Endothelial cell of umbilical vein (primary cell): Measurements from ENCODE around the gene BACH2. TPM values are rescaled to one million over a fixed set of nuclear protein-coding genes. Genes with fewer than 3 reads are reported as not detected.

Source experiments
- BruUV-seq: library from RNA; stranded (reverse); fragments of 400-500 nt; replicated peaks from 2 replicates; lab custom pipeline; 2021; lab: Mats Ljungman, UMichigan
- CTCF ChIA-PET: fragments of 300-600, 350-600 bp; sonication (Branson Sonifier 250); formaldehyde crosslinking; loops from one replicate; lab custom pipeline; 2021; ENCODE audit warnings: antibody characterized with exemption, inconsistent platforms; lab: Charles Lee
- POLR2A ChIA-PET: fragments of 300-600, 350-600 bp; sonication (Branson Sonifier 250); formaldehyde crosslinking; loops from one replicate; lab custom pipeline; 2021; ENCODE audit warnings: antibody characterized with exemption, inconsistent platforms; lab: Charles Lee
- DNase-seq: peaks from one replicate; pipeline ENCODE4 v3.0.0-alpha.2; 2011; ENCODE audit warnings: low read depth, low spot score
- FAIRE-seq: peaks from 2 replicates; lab custom pipeline; 2011; peaks lifted over from hg19 to GRCh38; lab: Jason Lieb, UNC
- H2AFZ ChIP-seq: 2 replicates; pipeline ENCODE4 v1.6.0; 2012; ENCODE audit warnings: low read depth, low read length, control low read depth, inconsistent platforms
- H3K27ac ChIP-seq: 2 replicates; pipeline ENCODE4 v1.5.1; 2011; ENCODE audit warnings: low read depth, mild to moderate bottlenecking, control low read depth, low read length, moderate library complexity; ENCODE audit not compliant: insufficient read depth
- H3K27me3 ChIP-seq, 2 experiments: 2 replicates each; pipeline versions ENCODE4 v1.6.0 to v1.6.1; 2011; ENCODE audit warnings: low read length in 2 of 2, mixed read lengths in 1 of 2; ENCODE audit not compliant: control insufficient read depth in 2 of 2, insufficient read depth in 2 of 2
- H3K36me3 ChIP-seq, 2 experiments: 2 replicates in 1 of 2; 3 replicates in 1 of 2; pipeline ENCODE4 v1.5.1; 2011; ENCODE audit warnings: low read length in 2 of 2, mild to moderate bottlenecking in 1 of 2, moderate library complexity in 1 of 2; ENCODE audit not compliant: control insufficient read depth in 2 of 2, insufficient read depth in 2 of 2; ENCODE audit errors: extremely low read depth in 1 of 2
- H3K4me1 ChIP-seq: 3 replicates; pipeline ENCODE4 v1.5.1; 2011; ENCODE audit warnings: mild to moderate bottlenecking, low read length; ENCODE audit not compliant: control insufficient read depth, insufficient read depth; ENCODE audit errors: extremely low read depth
- H3K4me2 ChIP-seq: 2 replicates; pipeline ENCODE4 v1.6.1; 2011; ENCODE audit warnings: low read length, control low read depth, mixed read lengths; ENCODE audit not compliant: insufficient read depth
- H3K4me3 ChIP-seq, 3 experiments: fragments of 200-600 bp in 1 of 3; sonication (generic), shearing (Covaris generic) in 1 of 3; replicated peaks in 1 of 3; 2 replicates each; pipeline ENCODE4 v1.5.1; 2011 to 2016; ENCODE audit warnings: control low read depth in 3 of 3, low read length in 3 of 3, mild to moderate bottlenecking in 2 of 3, inconsistent platforms in 1 of 3, low read depth in 1 of 3, moderate library complexity in 1 of 3; ENCODE audit not compliant: insufficient read depth in 1 of 3
- H3K79me2 ChIP-seq: 2 replicates; pipeline ENCODE4 v1.6.0; 2012; ENCODE audit warnings: low read length, inconsistent platforms; ENCODE audit not compliant: control insufficient read depth, insufficient read depth
- H3K9ac ChIP-seq: replicated peaks from 2 replicates; pipeline ENCODE3; 2011; ENCODE audit warnings: low read length, control low read depth; ENCODE audit not compliant: insufficient read depth; ENCODE audit errors: extremely low read depth
- H3K9me1 ChIP-seq: replicated peaks from 3 replicates; pipeline ENCODE4 v1.6.0; 2011; ENCODE audit warnings: mild to moderate bottlenecking, low read length; ENCODE audit not compliant: control insufficient read depth, insufficient read depth; ENCODE audit errors: extremely low read depth
- H3K9me3 ChIP-seq: replicated peaks from 2 replicates; pipeline ENCODE4 v1.5.1; 2012; ENCODE audit warnings: low read length, inconsistent platforms; ENCODE audit not compliant: control insufficient read depth, insufficient read depth
- H4K20me1 ChIP-seq: replicated peaks from 2 replicates; pipeline ENCODE3; 2011; ENCODE audit warnings: mild to moderate bottlenecking, low read length; ENCODE audit not compliant: control insufficient read depth, insufficient read depth; ENCODE audit errors: extremely low read depth
- CTCF ChIP-seq, 2 donors: IDR thresholded peaks; 1 replicate in 1 of 2; 2 replicates in 1 of 2; pipeline ENCODE4 v1.5.1; 2011; ENCODE audit warnings: low read length in 2 of 2, mild to moderate bottlenecking in 2 of 2, moderate library complexity in 2 of 2, control low read depth in 1 of 2, inconsistent platforms in 1 of 2, low read depth in 1 of 2; ENCODE audit not compliant: insufficient read depth in 1 of 2; ENCODE audit errors: extremely low read depth in 1 of 2
- FOS ChIP-seq: IDR thresholded peaks from 2 replicates; pipeline ENCODE4 v1.6.1; 2011; ENCODE audit warnings: mild to moderate bottlenecking, low read length, moderate library complexity, borderline replicate concordance; ENCODE audit not compliant: insufficient read depth
- GATA2 ChIP-seq: IDR thresholded peaks from 2 replicates; pipeline ENCODE4 v1.7.0; 2011; ENCODE audit warnings: low read depth, mild to moderate bottlenecking, moderate library complexity, mixed read lengths, low read length; ENCODE audit not compliant: insufficient read length, insufficient read depth
- JUN ChIP-seq: IDR thresholded peaks from 2 replicates; pipeline ENCODE4 v1.6.1; 2011; ENCODE audit warnings: borderline replicate concordance, low read depth; ENCODE audit not compliant: insufficient read length, insufficient read depth
- MYC ChIP-seq: IDR thresholded peaks from one replicate; pipeline ENCODE4 v1.6.1; 2011; ENCODE audit warnings: mild to moderate bottlenecking, low read depth, low read length
- POLR2AphosphoS5 ChIP-seq: IDR thresholded peaks from 2 replicates; pipeline ENCODE4 v1.6.1; 2012; ENCODE audit warnings: low read depth, mild to moderate bottlenecking, control low read depth, low read length, moderate library complexity; ENCODE audit not compliant: insufficient read depth
- dilution Hi-C: fragments of 300-500 bp; cut with MboI; formaldehyde crosslinking; loops from one replicate; pipeline ENCODE4 v1.15.0; 2019; ENCODE audit warnings: low sequenced_read_pairs; ENCODE audit not compliant: extremely low pct_ligation_motif_present
- intact Hi-C: fragments of 100-400 bp; cut with micrococcal nuclease; formaldehyde crosslinking; loops from one replicate; pipeline ENCODE4 v1.10.0; 2022
- polyA plus RNA-seq, 4 experiments: library from polyadenylated mRNA; depleted of rRNA in 3 of 4; stranded (reverse) in 3 of 4; unstranded in 1 of 4; fragments of >200 nt; gene quantifications; 2 replicates each; pipeline versions ENCODE4 v1.2.1 to v1.2.3, GENCODE V29; 2011 to 2012; ENCODE audit warnings: missing spikeins in 1 of 4
- total RNA-seq: library from RNA; stranded (reverse); gene quantifications from 2 replicates; pipeline ENCODE4 v1.2.3, GENCODE V29; 2021

Gene BACH2
- total and polyA plus RNA-seq, 2 donors (not counting 3 experiments of a cell fraction or from before 2014, with no cell fraction given): 1.7 to 5.6 TPM

GRCh38 chr6:90220273-90220672 is 76.4 kb downstream of the BACH2 start:
- H3K9me1 ChIP-seq: no peaks in the 10 kb centered on the region
- no peaks in the 10 kb centered on the region for H3K9me3 ChIP-seq
- intact Hi-C loops (no loop called here), dilution Hi-C loops (no loop called here)
- DNase-seq (peak; percentile 88), FAIRE-seq (no peak)
- H3K79me2 ChIP-seq: no peaks in the 10 kb centered on the region
- POLR2A ChIA-PET: no interaction called here
- peak; percentile 57 for TF ChIP-seq POLR2AphosphoS5
- TF ChIP-seq CTCF (IDR thresholded peaks at IDR 0.05; ENCODE audit: extremely low read depth in 1 of 2, insufficient read depth in 1 of 2, low read depth in 1 of 2, low read length in 2 of 2): no peak
- no peak for TF ChIP-seq FOS
- peak; percentile 49 for TF ChIP-seq JUN
- peak; percentile 74 for TF ChIP-seq GATA2
- no peak for TF ChIP-seq MYC
- no peaks in the 10 kb centered on the region for H3K36me3 ChIP-seq
- H3K4me1 ChIP-seq: peaks cover 48% of the 10 kb centered on the region
- no TSS peak for BruUV-seq
- H3K27me3 ChIP-seq: no peaks in the 10 kb centered on the region
- CTCF ChIA-PET: interaction anchor here (1.0 to 1.3 kb wide), 2 partner anchors 19 to 259 kb away, joined by 3 to 4 read pairs; no protein-coding TSS in a partner anchor
- no peak overlapping the region for H3K4me3 ChIP-seq
- H3K9ac ChIP-seq: peak overlapping the region; percentile 92
- peak overlapping the region; percentile 86 for H3K4me2 ChIP-seq
- no peaks in the 10 kb centered on the region for H4K20me1 ChIP-seq
- no peak overlapping the region for H2AFZ ChIP-seq
- peak overlapping the region; percentile 99 for H3K27ac ChIP-seq
